Activated T-cell treated with anti-CD3 and anti-CD28 coated beads, Interleukin-2, amount 50 U/mL, for 1 hour (primary cell): ENCODE data around the gene MRPL21.

Source experiments
- DNase-seq: peaks from one replicate; pipeline ENCODE4 v3.0.0-alpha.2; 2020

The MRPL21 gene

GRCh38 chr11:68934666-68935065 lies 31.0 kb upstream of the MRPL21 start:
- DNase-seq, result no peak

- no peak for DNase-seq
Measured at GRCh38 chr11:68934321-68934645, 30.7 kb upstream of the MRPL21 start.

- DNase-seq, result no peak
Measured at GRCh38 chr11:68933605-68934320, 30.1 kb upstream of the MRPL21 start.

- DNase-seq, result no peak
Measured at GRCh38 chr11:68932933-68933577, 29.4 kb upstream of the MRPL21 start.

GRCh38 chr11:68932358-68932757 lies 28.7 kb upstream of the MRPL21 start:
- DNase-seq, result no peak

- no peak for DNase-seq
Measured at GRCh38 chr11:68931911-68932310, 28.3 kb upstream of the MRPL21 start.

- no peak for DNase-seq
Measured at GRCh38 chr11:68930991-68931855, 27.6 kb upstream of the MRPL21 start.

- DNase-seq, result no peak
Measured at GRCh38 chr11:68929706-68930570, 26.3 kb upstream of the MRPL21 start.

GRCh38 chr11:68929135-68929534 lies 25.5 kb upstream of the MRPL21 start:
- DNase-seq, result no peak

- DNase-seq, result no peak
Measured at GRCh38 chr11:68928136-68928880, 24.7 kb upstream of the MRPL21 start.

GRCh38 chr11:68927280-68928135 lies 23.9 kb upstream of the MRPL21 start:
- DNase-seq, result no peak

GRCh38 chr11:68925611-68926010 lies 22.0 kb upstream of the MRPL21 start:
- DNase-seq, result no peak

- no peak for DNase-seq
Measured at GRCh38 chr11:68924073-68924925, 20.7 kb upstream of the MRPL21 start.

- DNase-seq, result no peak
Measured at GRCh38 chr11:68923614-68924013, 20.0 kb upstream of the MRPL21 start.

GRCh38 chr11:68916439-68916838 lies 12.8 kb upstream of the MRPL21 start:
- no peak for DNase-seq

- DNase-seq, result no peak
Measured at GRCh38 chr11:68914761-68915160, 11.1 kb upstream of the MRPL21 start.

GRCh38 chr11:68913188-68913587 lies 9.6 kb upstream of the MRPL21 start:
- DNase-seq, result no peak

GRCh38 chr11:68912254-68912653 lies 8.6 kb upstream of the MRPL21 start:
- DNase-seq, result no peak

GRCh38 chr11:68911731-68912130 lies 8.1 kb upstream of the MRPL21 start:
- DNase-seq, result no peak

- no peak for DNase-seq
Measured at GRCh38 chr11:68910965-68911364, 7.3 kb upstream of the MRPL21 start.
